ENCODE data around the gene ID3. TPM values are rescaled to one million over a fixed set of nuclear protein-coding genes. Genes with fewer than 3 reads are reported as not detected.

The ID3 gene
- total RNA-seq, 1 donor, result 32.4 TPM

GRCh38 chr1:23593042-23593521, 33.8 kb upstream of the ID3 start:
- DNase-seq (ENCODE audit: low read depth), result no peak
- TF ChIP-seq, protein P1, sequence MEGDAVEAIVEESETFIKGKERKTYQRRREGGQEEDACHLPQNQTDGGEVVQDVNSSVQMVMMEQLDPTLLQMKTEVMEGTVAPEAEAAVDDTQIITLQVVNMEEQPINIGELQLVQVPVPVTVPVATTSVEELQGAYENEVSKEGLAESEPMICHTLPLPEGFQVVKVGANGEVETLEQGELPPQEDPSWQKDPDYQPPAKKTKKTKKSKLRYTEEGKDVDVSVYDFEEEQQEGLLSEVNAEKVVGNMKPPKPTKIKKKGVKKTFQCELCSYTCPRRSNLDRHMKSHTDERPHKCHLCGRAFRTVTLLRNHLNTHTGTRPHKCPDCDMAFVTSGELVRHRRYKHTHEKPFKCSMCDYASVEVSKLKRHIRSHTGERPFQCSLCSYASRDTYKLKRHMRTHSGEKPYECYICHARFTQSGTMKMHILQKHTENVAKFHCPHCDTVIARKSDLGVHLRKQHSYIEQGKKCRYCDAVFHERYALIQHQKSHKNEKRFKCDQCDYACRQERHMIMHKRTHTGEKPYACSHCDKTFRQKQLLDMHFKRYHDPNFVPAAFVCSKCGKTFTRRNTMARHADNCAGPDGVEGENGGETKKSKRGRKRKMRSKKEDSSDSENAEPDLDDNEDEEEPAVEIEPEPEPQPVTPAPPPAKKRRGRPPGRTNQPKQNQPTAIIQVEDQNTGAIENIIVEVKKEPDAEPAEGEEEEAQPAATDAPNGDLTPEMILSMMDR (IDR thresholded peaks at IDR 0.05; ENCODE audit: insufficient read depth, low read depth, low read length), result no peak
- no peak overlapping the region for H3K4me3 ChIP-seq (ENCODE audit: low read depth, low read length)

GRCh38 chr1:23592209-23592892, 33.0 kb upstream of the ID3 start:
- H3K4me3 ChIP-seq (ENCODE audit: low read depth, low read length), result no peak overlapping the region
- TF ChIP-seq, protein P1 (IDR thresholded peaks at IDR 0.05; ENCODE audit: insufficient read depth, low read depth, low read length), result no peak
- no peak for DNase-seq (ENCODE audit: low read depth)

- peak; percentile 23 for DNase-seq (ENCODE audit: low read depth)
- no peak overlapping the region for H3K4me3 ChIP-seq (ENCODE audit: low read depth, low read length)
- TF ChIP-seq, protein P1 (IDR thresholded peaks at IDR 0.05; ENCODE audit: insufficient read depth, low read depth, low read length), result no peak
Observed at GRCh38 chr1:23591460-23592208, 32.3 kb upstream of the ID3 start.

DNA sequence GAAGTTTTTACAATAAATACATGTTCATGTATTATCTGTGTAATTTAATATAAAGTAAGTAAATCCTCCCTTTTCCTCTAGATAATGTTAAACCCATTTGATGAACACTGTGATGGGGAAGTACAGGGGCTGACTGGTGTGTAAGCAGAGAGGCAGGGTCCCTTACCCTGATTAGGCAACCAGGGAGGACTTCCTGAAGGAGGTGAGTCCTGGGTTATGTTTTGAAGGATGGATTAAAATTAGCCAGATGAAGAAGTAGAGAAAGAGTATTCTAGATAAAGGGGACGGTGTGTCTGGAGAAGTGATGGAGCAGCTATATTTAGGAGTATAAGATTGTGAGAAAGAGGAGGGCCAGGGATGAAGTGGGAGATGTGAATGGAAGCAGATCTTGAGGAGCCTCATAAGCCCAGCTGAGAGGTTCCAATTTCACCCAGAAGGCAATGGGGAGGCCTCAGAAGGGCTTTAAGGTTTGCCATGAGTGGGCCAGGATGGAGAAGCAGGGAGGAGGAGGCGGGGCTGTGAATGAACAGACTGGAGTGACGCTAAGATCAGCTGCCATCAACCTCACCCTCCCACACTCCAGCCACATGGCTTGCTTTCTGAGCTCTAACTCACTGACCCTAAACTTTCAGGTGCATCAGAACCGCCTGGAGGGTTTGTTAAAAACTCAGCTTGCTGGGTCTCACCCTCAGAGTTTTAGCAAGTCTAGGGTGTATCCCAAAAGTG, 30.9 kb upstream of the ID3 start:
- H3K4me3 ChIP-seq (ENCODE audit: low read depth, low read length), result no peak overlapping the region
- DNase-seq (ENCODE audit: low read depth), result peak; percentile 70
- TF ChIP-seq, protein P1 (IDR thresholded peaks at IDR 0.05; ENCODE audit: insufficient read depth, low read depth, low read length), result no peak

GRCh38 chr1:23589585-23589986, 30.3 kb upstream of the ID3 start:
- no peak for DNase-seq (ENCODE audit: low read depth)
- TF ChIP-seq, protein P1 (IDR thresholded peaks at IDR 0.05; ENCODE audit: insufficient read depth, low read depth, low read length), result no peak
- no peak overlapping the region for H3K4me3 ChIP-seq (ENCODE audit: low read depth, low read length)

DNA sequence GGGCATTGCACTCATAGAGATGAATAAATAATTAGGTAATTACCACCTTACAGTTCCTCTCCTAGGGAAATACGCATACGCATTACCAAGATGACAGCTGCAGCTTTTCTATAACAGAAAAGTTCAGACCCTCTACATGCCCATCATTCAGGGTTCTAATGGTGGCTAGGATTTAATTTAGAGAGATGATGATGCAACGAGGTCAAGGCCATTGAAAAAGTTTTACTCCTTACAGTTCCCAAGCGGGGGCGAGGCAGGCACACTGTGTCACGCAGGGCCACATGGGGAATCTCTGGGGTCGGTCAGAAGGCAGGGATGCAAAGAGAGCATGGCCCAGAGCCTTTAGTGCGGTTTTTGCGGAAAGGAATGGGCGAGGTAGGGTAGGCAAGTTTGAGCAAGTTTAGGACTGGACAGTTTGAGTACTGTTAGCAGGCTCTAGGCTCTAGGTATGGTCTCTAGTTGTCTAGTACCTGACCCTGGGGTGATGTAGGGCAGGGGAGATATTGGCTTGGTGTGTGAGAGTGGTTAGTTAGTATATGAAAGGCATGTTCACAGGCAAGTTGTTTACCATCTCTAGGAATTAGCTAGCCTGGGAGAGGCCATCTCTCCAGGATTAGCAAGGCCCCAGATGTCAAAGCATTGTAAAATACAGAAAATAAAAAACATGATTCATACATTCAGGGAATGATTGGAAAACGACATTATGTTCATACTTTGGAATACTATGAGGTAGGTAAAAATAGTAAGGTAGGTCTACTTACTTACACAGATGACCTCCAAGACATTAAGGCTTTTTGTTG, 29.6 kb upstream of the ID3 start:
- H3K4me3 ChIP-seq (ENCODE audit: low read depth, low read length), result no peak overlapping the region
- DNase-seq (ENCODE audit: low read depth), result peak; percentile 89
- TF ChIP-seq, protein P1 (IDR thresholded peaks at IDR 0.05; ENCODE audit: insufficient read depth, low read depth, low read length), result no peak

All from fibroblast of villous mesenchyme (primary cell).